K562 (cell line): Measurements from ENCODE around the gene SHISA4. TPM values are rescaled to one million over a fixed set of nuclear protein-coding genes. Genes with fewer than 3 reads are reported as not detected.

Source experiments
- ARID1B ChIP-seq: fragments of 450-650 bp; IDR thresholded peaks from 2 replicates; pipeline ENCODE4 v1.6.1; 2016; ENCODE audit warnings: antibody characterized with exemption, mild to moderate bottlenecking, inconsistent platforms
- BRD9 ChIP-seq: fragments of 450-650 bp; IDR thresholded peaks from 2 replicates; pipeline ENCODE4 v1.6.1; 2018; ENCODE audit warnings: low read depth; ENCODE audit not compliant: partially characterized antibody
- DLX4 ChIP-seq: fragments of 250-450 bp; sonication (Bioruptor Pico); IDR thresholded peaks from 2 replicates; pipeline ENCODE4 v1.6.1; 2021; ENCODE audit warnings: mild to moderate bottlenecking
- DPF2 ChIP-seq: fragments of 450-650 bp; IDR thresholded peaks from 2 replicates; pipeline ENCODE4 v1.6.1; 2016
- IRF2 ChIP-seq: sonication (generic); formaldehyde crosslinking; IDR thresholded peaks from 2 replicates; pipeline ENCODE4 v1.8.1; 2022; ENCODE audit warnings: mild to moderate bottlenecking, missing genetic modification reagents
- KAT2B ChIP-seq: IDR thresholded peaks from one replicate; pipeline ENCODE4 v1.6.1; 2012; ENCODE audit warnings: low read depth, mild to moderate bottlenecking, control low read depth, inconsistent platforms, low read length, moderate library complexity
- MAFG ChIP-seq: fragments of 450-650 bp; conservative IDR thresholded peaks from 2 replicates; pipeline ENCODE4 v1.6.1; 2016; ENCODE audit warnings: missing genetic modification characterization, missing compliant biosample characterization
- NEUROD1 ChIP-seq: fragments of 150-350 bp; IDR thresholded peaks from 2 replicates; pipeline ENCODE4 v1.6.1; 2014; ENCODE audit warnings: borderline replicate concordance, low read length, low read depth; ENCODE audit not compliant: partially characterized antibody
- SOX6 ChIP-seq: fragments of 450-650 bp; IDR thresholded peaks from 2 replicates; pipeline ENCODE4 v1.6.1; 2014; ENCODE audit warnings: mild to moderate bottlenecking
- TBP ChIP-seq: optimal IDR thresholded peaks from 2 replicates; pipeline ENCODE3; 2011; ENCODE audit warnings: low read depth, low read length, improper control_type of control experiment
- TFAM ChIP-seq: fragments of 250-450 bp; sonication (Bioruptor Pico); conservative IDR thresholded peaks from 2 replicates; pipeline ENCODE4 v1.5.0; 2021; ENCODE audit warnings: mild to moderate bottlenecking, moderate library complexity
- ZBTB40 ChIP-seq, 2 experiments: fragments of 450-650 bp in 1 of 2; sonication (generic) in 1 of 2; formaldehyde crosslinking in 1 of 2; IDR thresholded peaks; 2 replicates each; pipeline versions ENCODE4 v1.7.1 to v1.9.0; 2016 to 2022; ENCODE audit warnings: inconsistent platforms in 1 of 2, mild to moderate bottlenecking in 1 of 2, missing genetic modification reagents in 1 of 2
- ZC3H8 ChIP-seq: fragments of 450-650 bp; IDR thresholded peaks from 2 replicates; pipeline ENCODE4 v1.6.1; 2017
- ZFX ChIP-seq: sonication (generic); formaldehyde crosslinking; IDR thresholded peaks from 2 replicates; pipeline ENCODE4 v1.8.0; 2022; ENCODE audit warnings: mild to moderate bottlenecking, missing genetic modification reagents, moderate library complexity
- polyA plus RNA-seq, 8 experiments: library from polyadenylated mRNA; depleted of rRNA in 4 of 8; stranded (reverse) in 5 of 8; unstranded in 3 of 8; fragments of >200 nt; fragmentation: Nextera tagmentation in 2 of 8; fragmentation: Illumina TruSeq in 1 of 8; extraction: Ambion mirVana in 2 of 8; extraction: Trizol in 1 of 8; gene quantifications; 2 replicates each; pipeline versions ENCODE4 v1.2.1 to v1.2.3, GENCODE V29; 2011 to 2014; ENCODE audit warnings: inconsistent platforms in 1 of 8, missing spikeins in 1 of 8
- total RNA-seq, 7 experiments: library from RNA; depleted of rRNA in 6 of 7; stranded (reverse); fragments of >200 nt in 6 of 7; fragmentation: Illumina TruSeq in 2 of 7; extraction: Trizol in 2 of 7; gene quantifications; 2 replicates each; pipeline versions ENCODE4 v1.2.1 to v1.2.3, GENCODE V29; 2011 to 2021; ENCODE audit warnings: low replicate concordance in 1 of 7
- TF ChIP-seq, protein P1 (sequence below): sonication (generic); formaldehyde crosslinking; IDR thresholded peaks from 2 replicates; pipeline ENCODE4 v1.8.0; 2022; ENCODE audit warnings: mild to moderate bottlenecking, low read depth, missing genetic modification reagents

SHISA4 gene
- total and polyA plus RNA-seq, 9 of the 15 experiments (the other 6 are each of a cell fraction or from before 2014, with no cell fraction given), result 0.15 to 0.95 (median 0.68) TPM; not detected in 2

DNA sequence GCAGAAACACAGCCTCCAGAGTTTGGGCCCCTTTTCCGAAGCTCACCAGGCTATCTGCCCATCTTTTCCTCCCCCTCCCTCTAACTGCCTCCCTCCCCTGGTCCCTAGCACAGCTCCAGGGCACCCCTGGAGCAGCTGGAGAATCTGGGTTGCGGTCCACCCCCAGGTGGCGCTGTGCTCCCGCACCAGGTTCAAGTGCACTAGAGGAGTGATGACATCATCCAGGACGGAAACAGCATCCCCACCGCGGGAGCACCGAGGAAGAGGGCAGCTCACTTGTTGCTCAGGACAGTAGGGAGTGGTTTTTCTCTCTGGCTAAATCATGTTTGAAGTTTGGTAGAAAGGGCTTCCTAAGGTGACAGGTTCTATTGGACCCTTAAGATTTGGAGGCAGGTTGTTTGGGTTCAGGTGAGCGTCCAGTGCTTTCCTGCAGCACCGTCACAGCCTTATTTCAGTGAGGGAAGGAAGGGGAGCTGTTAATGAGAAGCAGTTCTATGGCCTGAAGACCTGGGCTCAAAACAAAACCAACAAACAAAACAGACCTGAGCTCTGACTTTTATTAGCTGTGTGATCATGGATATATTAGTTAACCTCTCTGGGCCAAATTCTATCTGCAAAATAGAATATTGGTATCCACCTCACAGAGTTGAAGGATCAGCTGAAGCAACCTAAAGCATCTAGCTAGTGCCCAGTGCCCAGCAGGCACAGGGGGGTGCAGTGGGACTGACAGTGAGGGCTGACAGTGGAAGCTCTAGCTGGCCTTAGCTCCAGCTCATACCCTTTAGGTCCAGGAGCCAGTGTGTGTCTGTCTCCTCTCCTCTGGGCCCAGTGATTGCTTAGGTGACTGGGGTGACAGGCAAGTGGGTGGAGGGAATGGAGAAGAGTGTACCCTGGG, 7.5 kb downstream of the SHISA4 start (continued):
- TF ChIP-seq, protein P1, sequence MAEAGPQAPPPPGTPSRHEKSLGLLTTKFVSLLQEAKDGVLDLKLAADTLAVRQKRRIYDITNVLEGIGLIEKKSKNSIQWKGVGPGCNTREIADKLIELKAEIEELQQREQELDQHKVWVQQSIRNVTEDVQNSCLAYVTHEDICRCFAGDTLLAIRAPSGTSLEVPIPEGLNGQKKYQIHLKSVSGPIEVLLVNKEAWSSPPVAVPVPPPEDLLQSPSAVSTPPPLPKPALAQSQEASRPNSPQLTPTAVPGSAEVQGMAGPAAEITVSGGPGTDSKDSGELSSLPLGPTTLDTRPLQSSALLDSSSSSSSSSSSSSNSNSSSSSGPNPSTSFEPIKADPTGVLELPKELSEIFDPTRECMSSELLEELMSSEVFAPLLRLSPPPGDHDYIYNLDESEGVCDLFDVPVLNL, result no peak
- TF ChIP-seq NEUROD1 (peak; percentile 75), MAFG (tag) (no peak), BRD9 (no peak), DPF2 (peak; percentile 77), ZBTB40 (IDR thresholded peaks at IDR 0.05) (peak; percentile 63; the same call in 1 of the 2 replicates), ZBTB40 (CRISPR knock-in tag; IDR thresholded peaks at IDR 0.05) (no peak), ZFX (CRISPR knock-in tag) (no peak), TFAM (no peak), TBP (peak; percentile 41), DLX4 (no peak), ZC3H8 (no peak), ARID1B (peak; percentile 72), SOX6 (peak; percentile 62; the same call in 1 of the 2 replicates), IRF2 (CRISPR knock-in tag) (no peak), KAT2B (no peak)
